OCI-LY1 (cell line): ENCODE results near the gene MTERF4.

Experiments
- EZH2 ChIP-seq: fragments of 200-600 bp; sonication (generic), shearing (Covaris generic); IDR thresholded peaks from 2 replicates; pipeline ENCODE4 v1.8.0; 2017; ENCODE audit warnings: borderline replicate concordance, mixed run types, mild to moderate bottlenecking, antibody characterized with exemption, low read length, moderate library complexity, mixed read lengths
- TF ChIP-seq, protein P1 (sequence below): fragments of 200-600 bp; sonication (generic), shearing (Covaris generic); IDR thresholded peaks from 2 replicates; pipeline ENCODE4 v1.5.1; 2017; ENCODE audit warnings: mild to moderate bottlenecking, antibody characterized with exemption, low read length, moderate library complexity, mixed read lengths

DNA sequence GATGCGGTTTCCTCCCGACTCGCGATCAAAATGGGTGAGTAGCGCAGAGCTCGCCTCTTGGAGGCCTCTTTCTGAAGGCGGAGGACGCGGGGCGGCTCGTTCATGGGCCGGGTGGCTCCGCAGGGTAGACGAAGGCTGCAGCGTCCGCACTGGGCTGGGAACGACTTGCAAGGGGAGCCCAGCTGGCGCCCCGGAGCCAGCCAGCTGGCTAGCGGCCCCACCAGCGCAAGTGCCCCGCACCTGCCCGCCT lies 47.5 kb upstream of the MTERF4 start:
- TF ChIP-seq, protein P1, sequence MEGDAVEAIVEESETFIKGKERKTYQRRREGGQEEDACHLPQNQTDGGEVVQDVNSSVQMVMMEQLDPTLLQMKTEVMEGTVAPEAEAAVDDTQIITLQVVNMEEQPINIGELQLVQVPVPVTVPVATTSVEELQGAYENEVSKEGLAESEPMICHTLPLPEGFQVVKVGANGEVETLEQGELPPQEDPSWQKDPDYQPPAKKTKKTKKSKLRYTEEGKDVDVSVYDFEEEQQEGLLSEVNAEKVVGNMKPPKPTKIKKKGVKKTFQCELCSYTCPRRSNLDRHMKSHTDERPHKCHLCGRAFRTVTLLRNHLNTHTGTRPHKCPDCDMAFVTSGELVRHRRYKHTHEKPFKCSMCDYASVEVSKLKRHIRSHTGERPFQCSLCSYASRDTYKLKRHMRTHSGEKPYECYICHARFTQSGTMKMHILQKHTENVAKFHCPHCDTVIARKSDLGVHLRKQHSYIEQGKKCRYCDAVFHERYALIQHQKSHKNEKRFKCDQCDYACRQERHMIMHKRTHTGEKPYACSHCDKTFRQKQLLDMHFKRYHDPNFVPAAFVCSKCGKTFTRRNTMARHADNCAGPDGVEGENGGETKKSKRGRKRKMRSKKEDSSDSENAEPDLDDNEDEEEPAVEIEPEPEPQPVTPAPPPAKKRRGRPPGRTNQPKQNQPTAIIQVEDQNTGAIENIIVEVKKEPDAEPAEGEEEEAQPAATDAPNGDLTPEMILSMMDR = no peak
- no peak for TF ChIP-seq EZH2
